GM23338 (cell line): ENCODE measurements around the gene WRAP53.

ENCODE experiments used
- CREB1 ChIP-seq: fragments of 250-450 bp; sonication (Bioruptor Pico); IDR thresholded peaks from 2 replicates; pipeline ENCODE4 v1.5.0; 2020; ENCODE audit warnings: low read depth, mild to moderate bottlenecking, moderate library complexity
- EZH2 ChIP-seq: fragments of 200-600 bp; sonication (generic); IDR thresholded peaks from one replicate; pipeline ENCODE4 v1.8.0; 2017; ENCODE audit warnings: antibody characterized with exemption, mild to moderate bottlenecking, low read depth; ENCODE audit not compliant: unreplicated experiment
- EZH2phosphoT487 ChIP-seq: fragments of 200-600 bp; sonication (generic); IDR thresholded peaks from one replicate; pipeline ENCODE4 v1.8.1; 2018; ENCODE audit warnings: antibody characterized with exemption; ENCODE audit not compliant: unreplicated experiment
- POLR2AphosphoS5 ChIP-seq: IDR thresholded peaks from 2 replicates; pipeline ENCODE4 v1.6.1; 2016; ENCODE audit warnings: antibody characterized with exemption, low read depth
- STAT1 ChIP-seq: IDR thresholded peaks from one replicate; pipeline ENCODE4 v1.6.1; 2016; ENCODE audit warnings: antibody characterized with exemption; ENCODE audit not compliant: unreplicated experiment
- TF ChIP-seq, protein P1 (sequence below), 2 experiments: fragments of 200-600 bp in 1 of 2; sonication (generic) in 1 of 2; conservative IDR thresholded peaks; 2 replicates each; pipeline versions ENCODE4 v1.5.1 to v1.6.1; 2016 to 2017; ENCODE audit warnings: antibody characterized with exemption in 2 of 2, low read depth in 2 of 2, mild to moderate bottlenecking in 2 of 2, moderate library complexity in 1 of 2
- TF ChIP-seq, protein P2 (sequence below): IDR thresholded peaks from 2 replicates; pipeline ENCODE4 v1.6.1; 2016; ENCODE audit warnings: antibody characterized with exemption

DNA sequence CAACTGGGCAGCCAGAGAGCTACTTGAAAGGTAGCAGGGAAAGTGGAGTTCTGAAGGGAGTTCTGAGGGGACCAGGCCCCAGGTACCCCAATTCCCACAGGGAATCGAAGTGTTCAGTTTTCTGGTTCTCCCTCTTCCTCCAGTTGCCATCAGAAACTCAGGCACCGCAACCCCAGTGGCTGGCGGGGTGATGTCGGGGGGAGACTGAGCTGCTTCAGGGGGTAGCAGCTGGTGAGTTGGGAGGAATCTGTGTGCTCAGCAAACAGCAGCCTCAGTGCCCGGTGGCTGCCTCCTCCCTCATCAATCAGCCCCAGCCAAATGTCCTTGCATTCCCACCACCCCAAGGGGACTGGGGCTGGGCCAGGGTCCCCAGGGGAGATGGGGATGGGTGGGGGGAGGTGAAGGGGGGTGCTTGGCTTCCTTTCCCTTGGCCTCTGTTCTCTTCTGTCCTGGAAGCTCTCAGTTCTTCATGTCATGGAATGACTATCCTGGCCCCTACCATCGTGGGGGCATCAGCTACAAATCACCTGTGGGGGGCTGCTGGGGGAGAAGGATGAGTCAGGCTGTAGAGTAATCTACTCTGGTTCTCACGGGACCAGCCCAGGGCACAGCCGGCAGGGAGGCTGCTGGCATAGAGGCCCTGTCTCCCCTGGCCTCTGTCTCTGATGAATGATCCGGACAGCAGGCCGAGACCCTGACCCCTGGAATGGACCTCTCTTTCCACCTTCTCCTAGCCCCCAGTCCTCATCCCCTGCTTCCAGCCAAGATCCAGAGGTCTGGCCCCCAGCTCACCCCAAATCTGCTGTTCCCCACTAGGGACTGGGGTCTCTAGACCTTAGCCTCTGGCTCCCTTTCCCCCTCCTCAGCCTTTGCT lies 26.7 kb downstream of the WRAP53 start:
- TF ChIP-seq, protein P1, sequence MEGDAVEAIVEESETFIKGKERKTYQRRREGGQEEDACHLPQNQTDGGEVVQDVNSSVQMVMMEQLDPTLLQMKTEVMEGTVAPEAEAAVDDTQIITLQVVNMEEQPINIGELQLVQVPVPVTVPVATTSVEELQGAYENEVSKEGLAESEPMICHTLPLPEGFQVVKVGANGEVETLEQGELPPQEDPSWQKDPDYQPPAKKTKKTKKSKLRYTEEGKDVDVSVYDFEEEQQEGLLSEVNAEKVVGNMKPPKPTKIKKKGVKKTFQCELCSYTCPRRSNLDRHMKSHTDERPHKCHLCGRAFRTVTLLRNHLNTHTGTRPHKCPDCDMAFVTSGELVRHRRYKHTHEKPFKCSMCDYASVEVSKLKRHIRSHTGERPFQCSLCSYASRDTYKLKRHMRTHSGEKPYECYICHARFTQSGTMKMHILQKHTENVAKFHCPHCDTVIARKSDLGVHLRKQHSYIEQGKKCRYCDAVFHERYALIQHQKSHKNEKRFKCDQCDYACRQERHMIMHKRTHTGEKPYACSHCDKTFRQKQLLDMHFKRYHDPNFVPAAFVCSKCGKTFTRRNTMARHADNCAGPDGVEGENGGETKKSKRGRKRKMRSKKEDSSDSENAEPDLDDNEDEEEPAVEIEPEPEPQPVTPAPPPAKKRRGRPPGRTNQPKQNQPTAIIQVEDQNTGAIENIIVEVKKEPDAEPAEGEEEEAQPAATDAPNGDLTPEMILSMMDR (conservative IDR thresholded peaks at IDR 0.05; ENCODE audit: low read depth in 2 of 2): no peak
- TF ChIP-seq POLR2AphosphoS5 (no peak), STAT1 (no peak), EZH2phosphoT487 (no peak), EZH2 (no peak), CREB1 (CRISPR knock-in tag) (no peak)
- TF ChIP-seq, protein P2, sequence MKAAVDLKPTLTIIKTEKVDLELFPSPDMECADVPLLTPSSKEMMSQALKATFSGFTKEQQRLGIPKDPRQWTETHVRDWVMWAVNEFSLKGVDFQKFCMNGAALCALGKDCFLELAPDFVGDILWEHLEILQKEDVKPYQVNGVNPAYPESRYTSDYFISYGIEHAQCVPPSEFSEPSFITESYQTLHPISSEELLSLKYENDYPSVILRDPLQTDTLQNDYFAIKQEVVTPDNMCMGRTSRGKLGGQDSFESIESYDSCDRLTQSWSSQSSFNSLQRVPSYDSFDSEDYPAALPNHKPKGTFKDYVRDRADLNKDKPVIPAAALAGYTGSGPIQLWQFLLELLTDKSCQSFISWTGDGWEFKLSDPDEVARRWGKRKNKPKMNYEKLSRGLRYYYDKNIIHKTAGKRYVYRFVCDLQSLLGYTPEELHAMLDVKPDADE: no peak
